HepG2 (cell line): ENCODE results near the gene TOM1L1. TPM values are rescaled to one million over a fixed set of nuclear protein-coding genes. Genes with fewer than 3 reads are reported as not detected.

Experiments used
- CEBPG ChIP-seq: IDR thresholded peaks from 2 replicates; pipeline ENCODE4 v1.6.1; 2016
- CENPX ChIP-seq: sonication (generic); formaldehyde crosslinking; IDR thresholded peaks from 2 replicates; pipeline ENCODE4 v1.9.0; 2021; ENCODE audit warnings: mild to moderate bottlenecking, missing genetic modification reagents, moderate library complexity
- EP300 ChIP-seq, 3 experiments: sonication (generic) in 1 of 3; formaldehyde crosslinking in 1 of 3; IDR thresholded peaks; 2 replicates each; pipeline versions ENCODE4 v1.5.1 to v1.6.1; 2011 to 2020; ENCODE audit warnings: low read depth in 2 of 3, low read length in 2 of 3, borderline replicate concordance in 1 of 3, improper control_type of control experiment in 1 of 3, mild to moderate bottlenecking in 1 of 3, missing genetic modification reagents in 1 of 3, moderate library complexity in 1 of 3
- HMG20A ChIP-seq: IDR thresholded peaks from 2 replicates; pipeline ENCODE4 v1.6.1; 2016; ENCODE audit warnings: borderline replicate concordance
- HNF1B ChIP-seq: sonication (generic); formaldehyde crosslinking; IDR thresholded peaks from 2 replicates; pipeline ENCODE4 v1.5.1; 2020; ENCODE audit warnings: mild to moderate bottlenecking, moderate library complexity, missing genetic modification reagents
- MAFK ChIP-seq, 2 experiments: IDR thresholded peaks in 1 of 2; conservative IDR thresholded peaks in 1 of 2; 2 replicates each; pipeline ENCODE4 v1.6.1; 2011; ENCODE audit warnings: improper control_type of control experiment in 2 of 2, low read length in 2 of 2
- NR2C2 ChIP-seq: sonication (generic); formaldehyde crosslinking; IDR thresholded peaks from 2 replicates; pipeline ENCODE4 v1.4.0; 2020; ENCODE audit warnings: missing genetic modification reagents, mild to moderate bottlenecking, moderate library complexity, borderline replicate concordance
- REPIN1 ChIP-seq: sonication (generic); formaldehyde crosslinking; IDR thresholded peaks from 2 replicates; pipeline ENCODE4 v1.8.0; 2022; ENCODE audit warnings: missing genetic modification reagents, low read depth, mild to moderate bottlenecking, borderline replicate concordance
- SALL1 ChIP-seq: sonication (generic); formaldehyde crosslinking; IDR thresholded peaks from 2 replicates; pipeline ENCODE4 v1.8.0; 2022; ENCODE audit warnings: mild to moderate bottlenecking, missing genetic modification reagents
- TEAD3 ChIP-seq: optimal IDR thresholded peaks from 2 replicates; pipeline ENCODE3; 2016; ENCODE audit warnings: borderline replicate concordance
- ZNF180 ChIP-seq: sonication (generic); formaldehyde crosslinking; IDR thresholded peaks from 2 replicates; pipeline ENCODE4 v1.4.0; 2020; ENCODE audit warnings: low read depth, missing genetic modification reagents, borderline replicate concordance
- ZNF446 ChIP-seq: sonication (generic); formaldehyde crosslinking; IDR thresholded peaks from 2 replicates; pipeline ENCODE4 v1.5.0; 2020; ENCODE audit warnings: mild to moderate bottlenecking, missing genetic modification reagents
- ZNF609 ChIP-seq: sonication (generic); formaldehyde crosslinking; IDR thresholded peaks from 2 replicates; pipeline ENCODE4 v1.4.0; 2020; ENCODE audit warnings: mild to moderate bottlenecking, missing genetic modification reagents, borderline replicate concordance
- ZNF740 ChIP-seq: sonication (generic); formaldehyde crosslinking; IDR thresholded peaks from 2 replicates; pipeline ENCODE4 v1.4.0; 2020; ENCODE audit warnings: missing genetic modification reagents
- ZNF761 ChIP-seq: sonication (generic); formaldehyde crosslinking; conservative IDR thresholded peaks from 2 replicates; pipeline ENCODE4 v1.4.0; 2020; ENCODE audit warnings: mild to moderate bottlenecking, missing genetic modification reagents
- ZNF776 ChIP-seq: sonication (generic); formaldehyde crosslinking; IDR thresholded peaks from 2 replicates; pipeline ENCODE4 v1.4.0; 2020; ENCODE audit warnings: mild to moderate bottlenecking, missing genetic modification reagents
- polyA plus RNA-seq, 8 experiments: library from polyadenylated mRNA; depleted of rRNA in 3 of 8; stranded (reverse) in 7 of 8; unstranded in 1 of 8; fragments of >200 nt; fragmentation: Illumina TruSeq in 4 of 8; extraction: Trizol in 4 of 8; gene quantifications; 2 replicates each; pipeline versions ENCODE4 v1.2.1 to v1.2.3, GENCODE V29; 2011 to 2016; ENCODE audit warnings: low read depth in 4 of 8, missing spikeins in 1 of 8, mixed read lengths in 1 of 8; ENCODE audit not compliant: insufficient read depth in 1 of 8
- total RNA-seq, 5 experiments: library from RNA; depleted of rRNA; stranded (reverse); fragments of >200 nt; fragmentation: Illumina TruSeq; extraction: Trizol; gene quantifications; 2 replicates each; pipeline ENCODE4 v1.2.3, GENCODE V29; 2016; ENCODE audit warnings: low read depth in 1 of 5
- TF ChIP-seq, protein P1 (sequence below): sonication (generic); formaldehyde crosslinking; conservative IDR thresholded peaks from 2 replicates; pipeline ENCODE4 v1.4.0; 2020; ENCODE audit warnings: mild to moderate bottlenecking, missing genetic modification reagents, moderate library complexity

Gene TOM1L1
- total and polyA plus RNA-seq, 2 of the 13 experiments (the other 11 are each of a cell fraction or from before 2014, with no cell fraction given), result 45.3 to 51.3 TPM

GRCh38 chr17:54903375-54903774 is 2.7 kb downstream of the TOM1L1 start (continued):
- TF ChIP-seq CENPX (CRISPR knock-in tag) (no peak), TEAD3 (CRISPR knock-in tag) (peak; percentile 59), ZNF776 (CRISPR knock-in tag) (no peak), ZNF446 (CRISPR knock-in tag) (no peak), CEBPG (0 out of 2 replicates have a peak, but pooled peaks have one; percentile 25), ZNF180 (CRISPR knock-in tag) (no peak), REPIN1 (no peak), ZNF761 (CRISPR knock-in tag) (no peak; the same call in 1 of the 2 replicates), MAFK (conservative IDR thresholded peaks at IDR 0.05 in 1 of 2, IDR thresholded peaks at IDR 0.05 in 1 of 2; ENCODE audit: low read length in 2 of 2) (no peak; a peak in 1 of 4 replicates), SALL1 (CRISPR knock-in tag) (no peak), ZNF609 (no peak; the same call in 1 of the 2 replicates), HMG20A (CRISPR knock-in tag) (no peak), ZNF740 (CRISPR knock-in tag) (no peak), EP300 (IDR thresholded peaks at IDR 0.05; ENCODE audit: low read depth in 2 of 2, low read length in 2 of 2) (no peak), EP300 (CRISPR knock-in tag; IDR thresholded peaks at IDR 0.05; ENCODE audit: borderline replicate concordance) (no peak), NR2C2 (no peak), HNF1B (peak; percentile 100)
- TF ChIP-seq, protein P1, sequence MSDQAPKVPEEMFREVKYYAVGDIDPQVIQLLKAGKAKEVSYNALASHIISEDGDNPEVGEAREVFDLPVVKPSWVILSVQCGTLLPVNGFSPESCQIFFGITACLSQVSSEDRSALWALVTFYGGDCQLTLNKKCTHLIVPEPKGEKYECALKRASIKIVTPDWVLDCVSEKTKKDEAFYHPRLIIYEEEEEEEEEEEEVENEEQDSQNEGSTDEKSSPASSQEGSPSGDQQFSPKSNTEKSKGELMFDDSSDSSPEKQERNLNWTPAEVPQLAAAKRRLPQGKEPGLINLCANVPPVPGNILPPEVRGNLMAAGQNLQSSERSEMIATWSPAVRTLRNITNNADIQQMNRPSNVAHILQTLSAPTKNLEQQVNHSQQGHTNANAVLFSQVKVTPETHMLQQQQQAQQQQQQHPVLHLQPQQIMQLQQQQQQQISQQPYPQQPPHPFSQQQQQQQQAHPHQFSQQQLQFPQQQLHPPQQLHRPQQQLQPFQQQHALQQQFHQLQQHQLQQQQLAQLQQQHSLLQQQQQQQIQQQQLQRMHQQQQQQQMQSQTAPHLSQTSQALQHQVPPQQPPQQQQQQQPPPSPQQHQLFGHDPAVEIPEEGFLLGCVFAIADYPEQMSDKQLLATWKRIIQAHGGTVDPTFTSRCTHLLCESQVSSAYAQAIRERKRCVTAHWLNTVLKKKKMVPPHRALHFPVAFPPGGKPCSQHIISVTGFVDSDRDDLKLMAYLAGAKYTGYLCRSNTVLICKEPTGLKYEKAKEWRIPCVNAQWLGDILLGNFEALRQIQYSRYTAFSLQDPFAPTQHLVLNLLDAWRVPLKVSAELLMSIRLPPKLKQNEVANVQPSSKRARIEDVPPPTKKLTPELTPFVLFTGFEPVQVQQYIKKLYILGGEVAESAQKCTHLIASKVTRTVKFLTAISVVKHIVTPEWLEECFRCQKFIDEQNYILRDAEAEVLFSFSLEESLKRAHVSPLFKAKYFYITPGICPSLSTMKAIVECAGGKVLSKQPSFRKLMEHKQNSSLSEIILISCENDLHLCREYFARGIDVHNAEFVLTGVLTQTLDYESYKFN (CRISPR knock-in tag), result no peak
